HepG2 (cell line): ENCODE data around the gene DIAPH3.

Experiments
- CEBPG ChIP-seq: IDR thresholded peaks from 2 replicates; pipeline ENCODE4 v1.6.1; 2016
- DMAP1 ChIP-seq: IDR thresholded peaks from 2 replicates; pipeline ENCODE4 v1.6.1; 2016
- EZH2 ChIP-seq: conservative IDR thresholded peaks from 2 replicates; pipeline ENCODE4 v1.6.1; 2012; ENCODE audit warnings: mild to moderate bottlenecking, low read depth, low read length, moderate library complexity
- JUND ChIP-seq: sonication (generic); formaldehyde crosslinking; IDR thresholded peaks from 2 replicates; pipeline ENCODE4 v1.8.0; 2022; ENCODE audit warnings: mild to moderate bottlenecking, missing genetic modification reagents
- KLF16 ChIP-seq, 2 experiments: sonication (generic) in 1 of 2; formaldehyde crosslinking in 1 of 2; IDR thresholded peaks; 2 replicates each; pipeline versions ENCODE4 v1.6.1 to v1.8.0; 2016 to 2023; ENCODE audit warnings: missing genetic modification reagents in 2 of 2, missing compliant biosample characterization in 1 of 2
- MIER2 ChIP-seq: IDR thresholded peaks from 2 replicates; pipeline ENCODE4 v1.6.1; 2016; ENCODE audit warnings: missing biosample characterization, missing genetic modification reagents
- POLR2AphosphoS5 ChIP-seq: IDR thresholded peaks from 2 replicates; pipeline ENCODE4 v1.6.1; 2012; ENCODE audit warnings: low read depth, low read length
- PRMT3 ChIP-seq: sonication (generic); formaldehyde crosslinking; IDR thresholded peaks from 2 replicates; pipeline ENCODE4 v1.8.1; 2022; ENCODE audit warnings: low read depth, mild to moderate bottlenecking, moderate library complexity, missing genetic modification reagents, borderline replicate concordance
- REL ChIP-seq: sonication (generic); formaldehyde crosslinking; conservative IDR thresholded peaks from 2 replicates; pipeline ENCODE4 v1.8.0; 2022; ENCODE audit warnings: mild to moderate bottlenecking, missing genetic modification reagents, moderate library complexity
- SMC3 ChIP-seq: IDR thresholded peaks from 2 replicates; pipeline ENCODE4 v1.6.1; 2011; ENCODE audit warnings: low read length, improper control_type of control experiment
- SUZ12 ChIP-seq: fragments of 150-350 bp; IDR thresholded peaks from 2 replicates; pipeline ENCODE4 v1.6.1; 2014; ENCODE audit warnings: low read depth, low read length
- TF ChIP-seq, protein P1 (sequence below): sonication (generic); formaldehyde crosslinking; IDR thresholded peaks from 2 replicates; pipeline ENCODE4 v1.5.0; 2020; ENCODE audit warnings: mild to moderate bottlenecking, missing genetic modification reagents, moderate library complexity

DNA sequence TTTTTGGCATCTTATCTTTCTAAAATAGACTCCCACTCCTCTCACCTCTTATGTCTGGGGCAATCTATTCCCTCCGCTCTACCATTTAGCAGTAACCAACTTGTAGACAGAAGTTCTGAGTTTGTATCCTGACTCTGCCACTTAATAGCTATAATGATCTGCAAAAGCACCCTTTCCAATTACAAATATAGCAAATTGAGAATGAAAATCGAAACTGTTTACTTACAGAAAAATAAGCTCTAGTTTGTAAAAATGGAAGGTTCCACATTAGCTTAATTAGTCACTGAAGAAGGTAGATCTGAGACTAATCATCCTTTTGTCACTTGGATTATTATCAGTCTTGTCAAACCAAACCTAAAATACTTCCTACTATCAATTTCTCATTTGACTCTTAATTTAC, 409.3 kb downstream of the DIAPH3 start:
- no peak for TF ChIP-seq PRMT3 (CRISPR knock-in tag)
- TF ChIP-seq, protein P1, sequence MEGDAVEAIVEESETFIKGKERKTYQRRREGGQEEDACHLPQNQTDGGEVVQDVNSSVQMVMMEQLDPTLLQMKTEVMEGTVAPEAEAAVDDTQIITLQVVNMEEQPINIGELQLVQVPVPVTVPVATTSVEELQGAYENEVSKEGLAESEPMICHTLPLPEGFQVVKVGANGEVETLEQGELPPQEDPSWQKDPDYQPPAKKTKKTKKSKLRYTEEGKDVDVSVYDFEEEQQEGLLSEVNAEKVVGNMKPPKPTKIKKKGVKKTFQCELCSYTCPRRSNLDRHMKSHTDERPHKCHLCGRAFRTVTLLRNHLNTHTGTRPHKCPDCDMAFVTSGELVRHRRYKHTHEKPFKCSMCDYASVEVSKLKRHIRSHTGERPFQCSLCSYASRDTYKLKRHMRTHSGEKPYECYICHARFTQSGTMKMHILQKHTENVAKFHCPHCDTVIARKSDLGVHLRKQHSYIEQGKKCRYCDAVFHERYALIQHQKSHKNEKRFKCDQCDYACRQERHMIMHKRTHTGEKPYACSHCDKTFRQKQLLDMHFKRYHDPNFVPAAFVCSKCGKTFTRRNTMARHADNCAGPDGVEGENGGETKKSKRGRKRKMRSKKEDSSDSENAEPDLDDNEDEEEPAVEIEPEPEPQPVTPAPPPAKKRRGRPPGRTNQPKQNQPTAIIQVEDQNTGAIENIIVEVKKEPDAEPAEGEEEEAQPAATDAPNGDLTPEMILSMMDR (CRISPR knock-in tag), result no peak
- no peak for TF ChIP-seq JUND (CRISPR knock-in tag)
- TF ChIP-seq KLF16 (CRISPR knock-in tag; IDR thresholded peaks at IDR 0.05), result no peak
- no peak for TF ChIP-seq MIER2 (CRISPR knock-in tag)
- no peak for TF ChIP-seq POLR2AphosphoS5
- no peak for TF ChIP-seq SMC3
- TF ChIP-seq REL (CRISPR knock-in tag), result no peak
- no peak for TF ChIP-seq EZH2
- no peak for TF ChIP-seq CEBPG (CRISPR knock-in tag)
- TF ChIP-seq DMAP1 (CRISPR knock-in tag), result no peak
- no peak for TF ChIP-seq SUZ12
